ENCODE measurements around the gene FBP2.
"Not testable (repeated sequence)": the region's sequence is repeated elsewhere in the genome, so short reads cannot be mapped to it uniquely, and the experiment has no call there.

Gene FBP2

DNA sequence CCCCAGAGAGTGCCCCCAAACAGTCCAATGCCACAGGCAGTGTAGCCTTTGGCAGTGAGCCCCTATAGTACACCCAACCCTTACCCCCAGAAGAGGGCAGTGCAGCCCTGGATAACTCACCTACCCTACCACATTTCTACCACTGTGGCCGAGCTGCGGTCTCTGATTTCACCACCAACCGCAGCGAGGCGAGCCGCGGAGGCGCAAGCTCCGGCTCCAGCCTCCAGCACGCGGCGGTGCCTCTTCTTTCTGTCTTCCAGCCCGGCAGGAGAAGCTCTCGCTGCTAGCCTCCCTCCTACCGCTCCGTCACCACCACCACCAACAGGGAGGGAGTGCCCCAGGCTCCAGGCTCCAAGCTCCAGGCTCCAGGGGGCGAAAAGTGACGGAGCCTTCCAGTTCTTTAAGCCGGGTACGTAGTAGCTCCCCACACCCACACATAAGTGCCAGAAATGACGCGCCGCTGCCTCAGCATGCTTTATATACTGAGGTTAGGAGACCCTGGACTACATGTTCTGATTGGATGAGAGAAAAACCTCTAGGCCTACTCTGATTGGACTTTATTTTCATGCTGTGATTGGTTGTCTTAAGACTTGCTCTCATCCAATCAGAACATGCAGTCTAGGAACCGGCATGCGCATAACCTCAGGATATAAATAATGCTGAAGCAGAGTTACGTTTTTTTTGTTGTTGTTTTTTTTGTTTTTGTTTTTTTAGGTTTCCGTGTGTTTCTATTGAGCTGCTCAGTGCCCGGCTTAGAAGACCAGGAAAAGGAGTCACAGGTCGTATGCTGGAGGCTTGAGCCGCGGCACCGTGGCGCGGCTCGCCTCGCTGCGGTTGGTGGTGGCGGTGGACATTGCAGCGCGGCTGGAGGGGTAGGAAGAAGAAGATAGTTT, 38.9 kb downstream of the FBP2 start, which contains the start of gene PCAT7:
Gene PCAT7 (plus strand): TSS at position 645 of the 893 bp plus-strand sequence.
- ATAC-seq, result peak; percentile 96
- Mint-ChIP-seq H3K4me1 (no peaks in the 10 kb centered on the region), H3K27me3 (peaks cover 11% of the 10 kb centered on the region), H3K4me3 (no peak within 1 kb of the TSS), H3K9me3 (no peaks in the 10 kb centered on the region), H3K27ac (no peak within 1 kb of the TSS)
- peak; percentile 42 to 51 for DNase-seq

DNA sequence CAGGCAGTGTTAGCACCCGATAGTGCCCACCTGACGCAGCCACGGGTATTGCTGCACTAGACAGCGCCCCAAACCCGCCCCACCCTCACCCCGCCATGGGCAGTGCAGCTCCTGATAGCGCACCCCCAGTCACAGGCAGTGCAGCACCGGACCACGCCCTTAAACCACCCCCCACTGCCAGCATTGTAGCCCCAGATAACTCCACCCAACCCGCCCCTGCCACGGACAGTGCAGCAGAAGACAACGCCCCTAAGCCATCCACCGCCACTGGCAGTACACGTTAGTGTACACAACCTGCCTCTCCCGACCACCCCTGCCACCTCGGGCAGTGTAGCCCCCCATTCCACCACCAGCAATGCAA, 39.6 kb downstream of the FBP2 start:
- no peak for DNase-seq
- peak; percentile 50 for ATAC-seq
- H3K4me1 Mint-ChIP-seq, result no peaks in the 10 kb centered on the region
- no peak overlapping the region for H3K27ac Mint-ChIP-seq
- H3K4me3 Mint-ChIP-seq, result no peak overlapping the region
- no peaks in the 10 kb centered on the region for H3K9me3 Mint-ChIP-seq
- peaks cover 11% of the 10 kb centered on the region for H3K27me3 Mint-ChIP-seq

DNA sequence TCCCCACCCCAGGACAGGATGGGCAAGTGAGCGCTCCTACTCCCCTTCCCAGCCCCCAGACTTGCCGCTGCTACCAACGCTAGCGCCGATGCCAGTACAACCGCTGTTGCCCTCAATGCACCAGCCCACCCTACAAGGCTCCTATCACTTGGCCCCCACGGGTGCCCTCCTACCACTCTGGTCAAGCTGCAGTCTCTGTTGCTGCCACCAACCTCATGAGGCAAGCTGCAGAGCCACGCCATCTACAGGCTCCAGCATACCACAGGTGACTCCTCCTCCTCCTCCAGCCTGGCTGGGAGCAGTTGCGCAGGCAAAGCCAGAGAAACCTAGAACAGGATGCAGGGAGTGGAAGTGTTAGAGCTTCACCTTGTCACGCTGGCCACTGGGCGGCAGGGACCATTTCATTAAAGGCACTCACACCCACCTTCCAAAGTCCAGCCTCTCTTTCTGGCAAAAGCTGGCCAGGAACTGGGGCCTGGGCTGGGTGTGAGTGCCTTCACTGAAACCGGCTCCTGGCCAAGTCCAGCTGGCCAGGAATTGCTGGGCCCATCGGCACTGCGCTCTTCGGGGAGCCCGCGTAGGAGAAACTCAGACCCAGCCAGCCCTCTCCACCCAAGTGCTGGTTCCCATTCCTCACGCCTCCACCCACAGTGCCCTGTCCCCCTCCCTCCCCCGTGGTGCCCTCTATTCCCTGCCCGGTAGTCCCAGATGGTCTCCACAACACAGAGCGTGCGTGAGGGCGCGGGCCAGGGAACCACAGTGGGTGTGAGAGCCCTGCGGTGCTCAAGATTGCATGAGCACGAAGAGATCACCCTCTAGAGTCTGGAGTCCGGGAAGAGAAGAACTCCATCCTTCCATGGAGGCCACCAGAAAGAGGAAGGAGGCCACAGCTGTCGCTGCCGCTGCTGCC, 40.3 kb downstream of the FBP2 start:
- ATAC-seq (no peak), DNase-seq (no peak)
- no peak overlapping the region for H3K4me3 Mint-ChIP-seq
- no peaks in the 10 kb centered on the region for H3K9me3 Mint-ChIP-seq
- H3K27me3 Mint-ChIP-seq, result peaks cover 15% of the 10 kb centered on the region
- H3K27ac Mint-ChIP-seq, result no peak overlapping the region
- no peaks in the 10 kb centered on the region for H3K4me1 Mint-ChIP-seq

DNA sequence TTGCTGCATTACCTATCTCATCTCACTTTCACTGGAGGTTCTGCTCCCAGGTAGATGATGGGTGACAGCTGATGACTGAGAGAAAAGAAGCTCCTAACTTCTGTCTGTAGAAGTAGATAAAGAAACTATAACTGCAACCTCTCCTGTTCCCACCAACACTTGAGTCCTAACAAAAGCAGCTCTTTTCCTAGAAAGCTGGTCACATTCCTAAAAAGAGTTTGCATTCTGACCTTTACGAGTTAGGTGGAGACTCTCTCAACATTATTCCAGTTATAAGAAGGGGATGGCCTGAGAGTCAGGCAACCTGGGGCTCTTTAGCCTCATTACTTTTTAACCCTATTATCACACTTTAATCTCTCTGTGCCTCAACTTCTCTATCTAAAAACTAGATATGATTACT, 47.7 kb downstream of the FBP2 start:
- DNase-seq, result no peak

DNA sequence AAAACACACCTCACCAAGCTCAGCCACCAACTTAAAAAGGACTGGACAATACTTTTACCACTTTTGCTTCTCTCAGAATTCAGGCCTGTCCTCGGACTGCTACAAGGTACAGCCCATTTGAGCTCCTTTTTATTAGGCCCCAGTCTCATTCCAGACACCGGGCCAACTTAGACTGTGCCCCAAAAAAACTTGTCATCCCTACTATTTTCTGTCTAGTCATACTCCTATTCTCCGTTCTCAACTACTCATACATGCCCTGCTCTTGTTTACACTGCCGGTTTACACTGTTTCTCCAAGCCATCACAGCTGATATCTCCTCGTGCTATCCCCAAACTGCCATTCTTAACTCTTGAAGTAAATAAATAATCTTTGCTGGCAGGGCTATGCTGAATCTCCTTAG, 49.3 kb downstream of the FBP2 start:
- H3K9me3 Mint-ChIP-seq, ATAC-seq, DNase-seq, H3K27ac Mint-ChIP-seq, H3K4me3 Mint-ChIP-seq, H3K4me1 Mint-ChIP-seq: not testable (repeated sequence)
- H3K27me3 Mint-ChIP-seq, result peaks cover 36% of the 10 kb centered on the region

More for the DNA sequence above, 47.7 kb downstream of the FBP2 start:
- Mint-ChIP-seq H3K27me3 (peaks cover 22% of the 10 kb centered on the region), H3K9me3 (no peaks in the 10 kb centered on the region), H3K4me1 (no peaks in the 10 kb centered on the region), H3K4me3 (no peak overlapping the region), H3K27ac (no peak overlapping the region)
- ATAC-seq, result no peak

DNA sequence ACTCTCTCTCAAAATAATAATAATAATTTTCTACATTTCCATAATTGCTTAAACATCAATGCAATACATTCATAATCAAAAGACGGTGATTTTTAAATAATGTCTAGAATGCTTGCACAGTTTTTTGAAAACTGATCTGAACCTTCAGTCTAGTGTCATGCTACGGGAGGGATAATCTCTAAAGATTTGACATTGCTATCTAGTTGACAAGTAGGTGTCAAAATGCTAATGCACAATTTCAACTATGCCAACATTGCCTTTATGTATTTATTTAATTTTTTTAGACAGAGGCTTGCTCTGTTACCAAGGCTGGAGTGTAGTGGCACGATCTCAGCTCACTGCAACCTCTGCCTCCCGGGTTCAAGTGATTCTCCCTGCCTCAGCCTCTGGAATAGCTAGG, 54.7 kb downstream of the FBP2 start:
- H3K27me3 Mint-ChIP-seq, result peaks cover 23% of the 10 kb centered on the region
- no peaks in the 10 kb centered on the region for H3K9me3 Mint-ChIP-seq
- no peak overlapping the region for H3K27ac Mint-ChIP-seq
- ATAC-seq, result no peak
- no peaks in the 10 kb centered on the region for H3K4me1 Mint-ChIP-seq
- DNase-seq, result no peak
- no peak overlapping the region for H3K4me3 Mint-ChIP-seq

DNA sequence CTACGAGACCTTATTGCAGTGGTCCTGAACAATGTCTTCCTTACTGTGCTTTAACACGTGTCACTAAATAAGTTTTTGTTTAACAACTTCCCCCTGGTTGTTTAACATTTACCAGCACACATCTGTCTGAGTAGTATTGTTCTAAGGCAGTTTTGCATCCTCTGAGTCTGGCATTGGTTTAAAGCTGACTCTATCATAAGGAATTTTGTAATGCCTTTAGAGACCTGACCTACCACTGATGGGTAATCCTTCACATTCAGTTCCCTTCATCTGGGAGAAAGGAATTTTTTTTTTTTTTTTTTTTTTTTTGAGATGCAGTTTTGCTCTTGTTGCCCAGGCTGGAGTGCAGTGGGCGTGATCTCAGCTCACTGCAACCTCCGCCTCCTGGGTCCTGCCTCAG, 58.7 kb downstream of the FBP2 start:
- DNase-seq, result no peak

DNA sequence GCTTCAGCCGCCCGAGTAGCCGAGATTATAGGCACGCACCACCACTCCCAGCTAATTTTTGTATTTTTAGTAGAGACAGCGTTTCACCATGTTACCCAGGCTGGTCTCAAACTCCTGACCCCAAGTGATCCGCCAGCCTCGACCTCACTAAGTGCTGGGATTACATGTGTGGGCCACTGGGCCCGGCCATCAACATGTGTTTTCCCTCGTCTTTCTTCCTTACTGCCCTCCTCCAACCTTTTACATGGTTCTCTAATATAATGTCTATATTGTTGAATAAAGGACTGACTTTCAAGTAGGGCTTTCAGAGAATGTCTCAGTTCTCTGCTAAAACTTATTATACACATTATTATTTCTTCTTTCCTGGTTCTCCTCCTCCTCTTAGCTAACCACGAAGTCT, 60.0 kb downstream of the FBP2 start:
- Mint-ChIP-seq H3K4me3 (no peak overlapping the region), H3K9me3 (no peaks in the 10 kb centered on the region), H3K4me1 (no peaks in the 10 kb centered on the region), H3K27me3 (peaks cover 7% of the 10 kb centered on the region), H3K27ac (no peak overlapping the region)
- DNase-seq, result no peak
- ATAC-seq, result no peak

More for the DNA sequence above, 58.7 kb downstream of the FBP2 start:
- Mint-ChIP-seq H3K4me3 (no peak overlapping the region), H3K27me3 (peaks cover 10% of the 10 kb centered on the region), H3K9me3 (no peaks in the 10 kb centered on the region), H3K4me1 (no peaks in the 10 kb centered on the region), H3K27ac (no peak overlapping the region)
- no peak for ATAC-seq

DNA sequence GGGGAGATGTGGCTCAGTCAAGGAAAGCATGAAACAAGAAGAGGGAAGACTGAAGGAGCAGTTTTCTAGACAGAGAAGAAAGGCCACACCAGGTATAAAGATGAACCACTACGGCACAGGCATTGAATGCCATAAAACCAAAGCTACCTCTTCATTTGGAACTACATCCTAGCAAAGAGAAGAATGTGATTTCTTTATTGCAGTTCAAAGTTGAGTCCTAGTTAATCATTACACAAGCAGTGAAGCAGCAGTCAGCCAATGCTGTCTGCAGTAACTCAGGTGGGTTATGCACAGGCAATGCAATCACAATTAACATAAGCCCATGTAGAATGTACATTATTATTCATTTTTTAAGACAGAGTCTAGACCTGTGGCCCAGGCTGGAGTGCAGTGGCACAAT, 60.5 kb downstream of the FBP2 start:
- peaks cover 7% of the 10 kb centered on the region for H3K27me3 Mint-ChIP-seq
- no peaks in the 10 kb centered on the region for H3K9me3 Mint-ChIP-seq
- DNase-seq, result no peak
- ATAC-seq, result no peak
- H3K4me1 Mint-ChIP-seq, result no peaks in the 10 kb centered on the region
- no peak overlapping the region for H3K27ac Mint-ChIP-seq
- H3K4me3 Mint-ChIP-seq, result no peak overlapping the region

DNA sequence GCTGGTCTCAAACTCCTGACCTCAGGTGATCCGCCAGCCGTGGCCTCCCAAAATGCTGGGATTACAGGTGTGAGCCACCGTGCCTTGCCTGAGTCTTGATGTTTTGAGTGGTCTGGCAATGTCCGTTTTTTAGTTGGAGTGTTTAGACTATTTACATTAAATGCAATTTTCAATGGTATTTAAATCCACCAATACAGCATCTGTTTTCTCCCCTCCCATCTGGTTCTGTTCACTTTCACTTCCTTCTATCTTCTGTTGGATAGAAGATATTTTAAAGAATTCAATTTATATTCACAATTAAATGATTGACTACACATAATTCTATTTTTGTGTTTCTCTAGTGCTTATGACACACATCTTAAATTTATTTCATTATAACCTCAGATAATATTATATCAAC, 64.7 kb downstream of the FBP2 start:
- no peaks in the 10 kb centered on the region for H3K4me1 Mint-ChIP-seq
- H3K9me3 Mint-ChIP-seq, result no peaks in the 10 kb centered on the region
- peaks cover 7% of the 10 kb centered on the region for H3K27me3 Mint-ChIP-seq
- H3K4me3 Mint-ChIP-seq, result no peak overlapping the region
- DNase-seq, result no peak
- no peak for ATAC-seq
- no peak overlapping the region for H3K27ac Mint-ChIP-seq

DNA sequence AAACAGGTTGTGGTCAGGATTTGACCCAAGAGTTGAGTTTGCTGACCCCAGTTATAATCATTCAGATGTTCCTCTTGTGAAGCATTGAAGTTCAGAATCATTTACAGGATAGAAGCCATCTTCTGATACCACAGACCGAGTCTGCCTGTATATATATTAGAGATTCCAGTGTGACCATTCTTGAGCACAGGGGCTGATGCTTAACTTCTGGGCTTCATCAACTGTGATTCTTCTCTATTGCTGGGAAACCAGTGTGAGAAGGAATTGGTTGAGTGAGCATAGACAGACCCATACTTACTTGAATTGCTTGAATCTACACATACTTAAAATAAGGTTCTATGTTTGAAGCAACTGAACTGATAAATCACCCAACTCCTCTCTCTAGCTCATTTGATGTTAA, 66.7 kb downstream of the FBP2 start:
- DNase-seq (no peak), ATAC-seq (no peak)
- no peaks in the 10 kb centered on the region for H3K4me1 Mint-ChIP-seq
- H3K4me3 Mint-ChIP-seq, result no peak overlapping the region
- H3K27me3 Mint-ChIP-seq, result peaks cover 11% of the 10 kb centered on the region
- H3K9me3 Mint-ChIP-seq, result no peaks in the 10 kb centered on the region
- H3K27ac Mint-ChIP-seq, result no peak overlapping the region

DNA sequence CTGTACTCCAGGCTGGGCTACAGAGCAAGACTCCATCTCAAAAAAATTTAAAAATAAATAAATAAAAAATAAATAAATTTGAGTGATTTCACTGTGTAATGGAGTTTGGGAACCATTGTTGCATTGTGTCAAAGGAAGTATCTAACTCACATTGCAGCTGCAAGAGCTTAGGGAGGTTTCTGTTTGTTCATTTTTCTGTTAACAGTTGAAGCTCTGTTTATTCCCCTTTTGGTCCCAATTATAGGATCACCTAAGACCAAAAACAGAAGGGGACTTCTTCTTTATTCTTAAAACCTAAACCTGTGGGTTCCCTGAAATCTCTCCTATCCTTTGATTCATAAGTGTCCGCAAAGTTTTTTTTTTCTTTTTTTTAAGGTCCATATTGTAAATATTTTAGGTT, 67.4 kb downstream of the FBP2 start:
- ATAC-seq, result no peak
- H3K9me3 Mint-ChIP-seq, result no peaks in the 10 kb centered on the region

DNA sequence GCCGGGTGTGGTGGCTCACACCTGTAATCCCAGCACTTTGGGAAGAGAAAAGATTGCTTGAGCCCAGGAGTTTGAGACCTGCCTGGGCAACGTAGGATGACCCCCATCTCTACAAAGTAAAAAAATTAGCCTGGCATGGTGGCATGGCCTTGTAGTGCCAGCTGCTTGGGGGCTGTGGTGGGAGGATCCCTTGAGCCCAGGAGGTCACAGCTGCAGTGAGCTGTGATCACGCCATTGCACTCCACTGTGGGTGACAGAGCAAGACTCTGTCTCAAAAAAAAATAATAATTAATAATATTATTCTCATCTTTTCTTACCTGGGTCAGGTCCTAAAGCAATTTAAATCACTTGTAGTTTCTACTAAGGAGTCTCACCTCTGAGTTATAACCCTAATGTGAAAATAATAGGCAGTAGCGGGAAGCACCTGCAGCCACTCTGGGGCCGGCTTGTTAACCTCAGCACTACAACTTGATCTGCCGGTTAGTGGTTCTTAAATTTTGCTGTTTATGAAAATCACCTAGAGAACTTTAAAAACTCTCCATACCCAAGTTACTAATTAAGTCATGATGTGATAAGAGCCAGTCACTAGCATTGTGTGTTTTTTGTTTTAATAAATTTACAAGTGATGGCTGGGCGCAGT, 68.1 kb downstream of the FBP2 start:
- Mint-ChIP-seq H3K9me3 (no peaks in the 10 kb centered on the region), H3K4me1 (no peaks in the 10 kb centered on the region), H3K27me3 (peaks cover 10% of the 10 kb centered on the region), H3K4me3 (no peak overlapping the region), H3K27ac (no peak overlapping the region)
- ATAC-seq (no peak), DNase-seq (no peak)

More for the DNA sequence above, 67.4 kb downstream of the FBP2 start:
- H3K27ac Mint-ChIP-seq, result no peak overlapping the region
- peaks cover 10% of the 10 kb centered on the region for H3K27me3 Mint-ChIP-seq
- no peak overlapping the region for H3K4me3 Mint-ChIP-seq
- no peak for DNase-seq
- H3K4me1 Mint-ChIP-seq, result no peaks in the 10 kb centered on the region

DNA sequence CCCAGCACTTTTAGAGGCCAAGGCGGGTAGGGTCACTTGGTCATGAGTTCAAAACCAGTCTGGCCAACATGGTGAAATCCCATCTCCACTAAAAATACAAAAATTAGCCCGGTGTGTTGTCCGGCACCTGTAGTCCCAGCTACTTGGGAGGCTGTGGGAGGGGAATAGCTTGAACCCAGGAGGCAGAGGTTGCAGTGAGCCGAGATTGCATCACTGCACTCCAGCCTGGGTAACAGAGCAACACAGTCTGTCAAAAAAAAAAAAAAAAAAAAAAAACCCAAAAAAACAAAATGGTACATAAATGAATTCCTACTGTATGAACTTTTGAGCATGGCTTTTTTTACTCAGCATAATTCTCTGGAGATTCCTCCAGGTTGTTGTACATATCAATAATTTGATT, 76.4 kb downstream of the FBP2 start:
- Mint-ChIP-seq H3K27me3 (peaks cover 15% of the 10 kb centered on the region), H3K27ac (no peak overlapping the region), H3K4me1 (no peaks in the 10 kb centered on the region), H3K9me3 (no peaks in the 10 kb centered on the region), H3K4me3 (no peak overlapping the region)
- DNase-seq (no peak), ATAC-seq (no peak)

DNA sequence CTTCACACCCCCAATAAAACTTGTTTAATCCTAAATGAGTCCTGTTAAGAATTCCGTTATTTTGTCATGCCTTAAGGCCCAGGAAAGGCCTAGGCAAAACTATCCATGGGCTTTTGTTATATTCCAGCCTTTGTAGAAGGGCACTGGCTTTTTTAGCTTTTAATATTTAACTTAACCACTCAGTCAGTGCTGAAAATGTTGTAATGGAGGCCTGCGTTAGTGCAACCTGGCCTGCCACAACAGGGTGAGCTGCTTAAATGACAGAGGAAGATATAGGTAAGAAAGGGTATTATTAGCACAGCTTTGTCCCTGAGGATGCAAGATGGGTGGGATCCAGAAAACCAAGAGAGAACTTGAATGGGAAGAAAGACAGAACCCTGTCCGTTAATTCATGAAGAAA, 78.9 kb downstream of the FBP2 start:
- DNase-seq, result no peak
- Mint-ChIP-seq H3K27me3 (peaks cover 5% of the 10 kb centered on the region), H3K27ac (no peak overlapping the region), H3K4me1 (no peaks in the 10 kb centered on the region), H3K9me3 (no peaks in the 10 kb centered on the region), H3K4me3 (no peak overlapping the region)
- ATAC-seq, result no peak

DNA sequence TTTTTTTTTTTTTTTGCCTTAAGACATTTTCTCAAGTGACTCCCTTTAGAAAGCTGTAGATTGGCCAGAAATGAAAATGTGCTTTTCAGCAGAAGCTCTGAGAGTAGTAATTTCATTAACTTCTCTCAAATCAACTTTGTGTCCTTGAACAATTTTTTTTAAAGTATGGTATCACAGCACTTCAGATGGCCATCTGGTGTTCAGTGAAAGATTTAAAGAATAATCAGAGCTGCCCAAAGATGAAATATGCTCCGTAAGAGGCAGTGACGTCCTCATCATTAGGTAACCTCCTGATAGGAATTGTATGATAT, 81.7 kb downstream of the FBP2 start:
- Mint-ChIP-seq H3K4me1 (no peaks in the 10 kb centered on the region), H3K9me3 (no peaks in the 10 kb centered on the region), H3K4me3 (no peak overlapping the region), H3K27ac (no peak overlapping the region), H3K27me3 (peaks cover 14% of the 10 kb centered on the region)
- DNase-seq, result no peak
- no peak for ATAC-seq

All from stimulated activated naive CD8-positive, alpha-beta T cell treated with anti-CD3 and anti-CD28 coated beads, Interleukin-15, amount 100 ng/mL, for 72 hours (primary cell).